NK-92 (cell line): ENCODE measurements around the gene FXR2.

Source experiments
- DNase-seq: peaks from one replicate; lab custom pipeline; 2025; ENCODE audit not compliant: unreplicated experiment; lab: John Stamatoyannopoulos, UW

Gene FXR2

DNA sequence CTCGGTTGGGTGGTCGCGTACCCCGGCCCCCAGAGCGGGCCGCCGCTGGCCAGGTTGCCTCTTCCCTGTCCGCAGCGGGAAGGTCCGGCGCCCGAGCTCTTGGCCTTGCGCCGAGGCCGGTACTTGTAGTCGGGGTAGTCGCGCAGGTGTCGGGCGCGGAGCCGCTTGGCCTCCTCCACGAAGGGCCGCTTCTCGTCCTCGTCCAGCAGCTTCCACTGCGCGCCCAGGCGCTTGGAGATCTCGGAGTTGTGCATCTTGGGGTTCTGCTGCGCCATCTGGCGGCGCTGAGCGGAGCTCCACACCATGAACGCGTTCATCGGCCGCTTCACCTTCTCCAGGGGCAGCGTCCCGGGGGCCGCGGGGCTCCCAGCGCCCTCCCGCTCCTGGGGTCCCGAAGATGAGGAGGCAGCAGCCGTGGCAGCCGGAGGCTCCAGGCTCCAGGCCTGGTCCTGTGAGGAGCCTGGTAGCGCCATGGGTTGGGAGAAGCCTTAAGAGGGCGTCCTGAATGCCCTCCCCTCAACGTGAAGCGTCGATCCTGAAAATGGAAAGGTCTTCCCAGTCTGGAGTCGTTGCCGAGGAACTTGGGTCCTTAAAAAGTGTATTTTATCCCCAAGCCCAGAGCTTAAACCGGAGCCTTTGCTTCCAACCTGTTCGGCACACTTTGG lies 25.4 kb downstream of the FXR2 start:
- no peak for DNase-seq

DNA sequence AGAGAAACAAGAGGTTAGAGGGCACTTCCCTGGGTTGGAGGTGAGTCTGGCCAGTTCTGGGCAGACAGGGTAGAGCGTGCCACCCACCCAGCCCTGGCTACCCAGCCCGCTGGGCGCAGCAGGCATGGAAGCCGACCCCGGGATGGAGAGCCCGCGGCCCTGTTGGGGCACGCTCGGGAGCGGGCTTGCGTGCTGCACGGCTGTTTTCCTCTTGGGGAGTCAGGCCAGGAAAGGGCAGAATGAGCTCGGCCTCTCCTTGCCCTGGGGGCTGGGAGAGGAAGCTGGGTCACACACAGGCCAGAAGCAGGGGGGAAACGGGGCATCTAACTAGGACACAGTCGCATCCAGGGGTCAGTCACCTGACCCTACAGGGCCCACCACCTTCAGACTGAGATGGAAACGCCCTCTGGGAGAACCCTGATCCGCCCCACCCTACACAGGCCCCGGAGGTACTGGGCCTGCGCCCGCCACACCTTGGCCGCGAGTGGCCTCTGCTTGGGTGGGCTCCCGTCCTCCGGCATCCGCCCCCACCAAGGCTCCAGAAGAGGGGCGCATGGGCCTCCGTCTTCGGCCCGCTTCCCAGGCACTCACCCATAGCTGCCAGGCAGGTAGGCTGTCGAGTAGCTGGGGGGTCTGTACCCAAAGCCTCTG lies 26.0 kb downstream of the FXR2 start:
- DNase-seq: no peak

DNA sequence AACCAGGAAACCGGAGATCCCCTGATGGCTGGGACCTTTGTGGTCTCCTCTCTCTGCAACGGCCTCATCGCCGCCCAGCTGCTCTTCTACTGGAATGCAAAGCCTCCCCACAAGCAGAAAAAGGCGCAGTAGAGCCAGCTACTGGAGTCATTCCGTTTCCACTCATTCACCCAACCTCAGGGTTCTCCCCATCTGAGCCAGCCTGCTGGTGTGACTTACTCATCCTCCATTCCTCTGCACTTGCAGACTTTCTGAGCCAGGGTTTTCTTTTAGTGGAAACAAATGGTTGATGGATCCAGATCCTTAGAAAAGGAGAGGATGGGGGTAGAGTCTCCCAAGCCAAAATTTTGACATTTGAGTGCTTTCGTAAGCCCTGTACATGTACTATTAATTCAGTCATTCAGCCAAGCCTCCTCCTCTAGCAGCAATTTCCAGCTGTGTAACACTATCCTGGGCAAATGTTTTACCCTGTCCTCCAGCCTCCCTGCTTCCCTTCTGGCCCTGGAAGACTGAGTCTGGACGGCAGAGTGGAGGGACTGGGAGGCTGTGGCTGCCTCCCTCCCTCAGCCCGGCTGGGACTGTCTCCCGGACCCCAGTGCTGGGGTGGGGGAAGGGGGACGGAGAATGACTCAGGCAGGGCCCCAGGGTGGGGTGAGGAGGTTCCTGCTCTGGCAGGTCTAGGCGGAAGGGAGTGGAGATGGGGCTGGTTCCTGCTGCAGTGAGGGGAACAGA lies 27.1 kb downstream of the FXR2 start:
- DNase-seq: no peak

DNA sequence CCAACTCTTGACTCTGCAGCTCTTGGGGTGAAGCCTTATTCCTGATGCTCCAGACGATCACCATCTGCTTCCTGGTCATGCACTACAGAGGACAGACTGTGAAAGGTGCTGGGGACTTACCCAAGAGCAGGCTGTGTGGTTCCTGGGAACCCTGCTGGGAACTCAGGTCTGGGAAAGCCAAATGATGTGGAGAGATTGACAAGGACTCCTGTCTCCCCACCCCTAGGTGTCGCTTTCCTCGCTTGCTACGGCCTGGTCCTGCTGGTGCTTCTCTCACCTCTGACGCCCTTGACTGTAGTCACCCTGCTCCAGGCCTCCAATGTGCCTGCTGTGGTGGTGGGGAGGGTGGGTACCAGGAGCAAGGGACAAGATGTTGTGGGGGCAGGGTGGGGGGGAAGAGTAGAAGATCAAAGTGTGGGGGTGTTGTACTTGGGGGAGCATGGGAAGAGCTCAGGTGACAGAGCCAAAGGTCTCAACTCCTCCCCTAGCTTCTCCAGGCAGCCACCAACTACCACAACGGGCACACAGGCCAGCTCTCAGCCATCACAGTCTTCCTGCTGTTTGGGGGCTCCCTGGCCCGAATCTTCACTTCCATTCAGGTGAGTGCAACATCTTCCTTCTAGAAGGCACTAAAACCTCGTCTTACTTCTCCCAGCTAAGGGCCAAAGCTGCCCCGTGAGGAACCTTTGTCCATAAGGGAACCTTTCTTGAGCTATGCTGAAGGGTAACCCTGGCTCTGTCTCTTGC lies 27.9 kb downstream of the FXR2 start:
- DNase-seq: no peak

DNA sequence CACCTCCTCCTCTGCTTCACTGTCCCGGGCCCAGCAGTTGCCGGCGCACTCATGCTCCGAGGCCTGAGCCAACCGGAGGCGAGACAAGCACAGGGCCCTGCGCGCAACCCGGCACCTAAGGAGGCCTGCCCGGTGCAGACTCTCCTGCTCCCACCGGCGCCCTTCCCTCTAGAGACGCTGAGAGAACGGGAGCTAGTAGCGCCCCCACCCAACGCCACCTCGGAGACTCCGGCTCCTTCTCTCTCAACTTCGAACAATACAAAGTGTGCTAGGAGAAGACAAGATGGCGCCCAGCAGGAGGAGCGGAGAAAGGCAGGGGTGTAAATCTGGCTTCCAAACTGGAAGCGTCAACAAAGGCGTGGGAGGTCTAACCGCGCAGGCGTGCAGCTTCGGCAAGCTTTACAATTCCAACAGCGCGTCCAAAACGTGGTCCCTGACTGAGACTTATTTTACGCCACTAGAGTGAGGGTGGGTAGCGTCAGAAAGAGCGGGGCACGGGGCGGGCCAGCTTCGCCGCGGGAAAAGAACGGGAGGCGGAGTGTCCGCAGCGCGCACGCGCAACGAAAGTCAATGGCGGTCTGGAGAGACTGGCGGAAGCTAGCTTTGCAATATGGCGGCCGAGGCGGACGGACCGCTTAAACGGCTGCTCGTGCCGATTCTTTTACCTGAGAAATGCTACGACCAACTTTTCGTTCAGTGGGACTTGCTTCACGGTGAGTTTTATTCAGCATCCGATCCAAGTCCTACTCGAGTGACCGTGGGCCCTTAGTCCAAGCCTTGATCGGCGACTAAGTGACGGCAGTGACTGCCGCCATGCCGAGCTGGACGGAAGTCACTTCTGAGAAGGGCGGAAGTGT lies 31.2 kb downstream of the FXR2 start, which contains the start of gene MPDU1:
MPDU1 (plus strand) TSS at position 600 of the 857 bp plus-strand sequence; CDS start at position 611, 11 bp downstream.
- peak; percentile 36 for DNase-seq

DNA sequence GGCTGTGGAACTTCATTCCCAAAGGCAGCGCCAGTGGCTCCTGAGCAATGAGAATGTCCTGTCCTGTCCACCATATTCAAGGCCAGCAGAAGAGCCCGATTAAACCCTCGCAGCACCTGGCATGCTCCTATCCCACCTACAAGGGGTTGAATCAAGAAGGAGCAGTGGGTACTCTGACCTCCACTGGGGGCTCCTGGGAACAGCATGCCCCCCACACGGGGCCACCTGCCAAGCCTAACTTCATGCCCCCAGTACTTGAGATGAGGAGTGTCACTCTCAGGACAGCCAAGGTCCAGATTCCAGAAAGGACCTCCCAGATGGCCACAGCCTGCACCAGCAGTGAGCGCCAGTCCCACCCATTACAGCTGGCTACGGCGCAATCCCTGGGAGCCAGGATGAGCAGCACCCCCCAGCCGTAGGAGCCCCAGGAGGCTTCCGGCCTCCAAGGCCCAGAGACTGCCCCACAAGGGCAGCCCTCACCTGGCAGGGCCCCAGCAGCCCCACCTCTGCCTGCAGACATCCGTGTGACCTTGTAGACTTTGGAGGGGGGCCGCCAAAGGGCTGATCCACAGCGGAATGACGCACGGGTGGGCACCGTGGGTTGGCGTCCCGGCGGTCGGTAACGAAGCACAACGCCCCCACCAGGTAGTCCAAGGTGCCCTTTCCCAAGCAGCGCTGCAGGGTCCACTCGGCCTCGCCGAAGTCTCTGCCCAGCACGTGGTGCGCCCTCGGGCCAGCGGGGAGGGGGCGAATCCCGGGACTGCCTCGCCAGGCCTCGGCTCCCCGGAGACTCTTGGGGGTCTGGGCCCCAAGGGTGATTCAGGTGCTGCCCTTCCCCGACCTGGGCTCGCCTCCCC lies 32.1 kb downstream of the FXR2 start:
- no peak for DNase-seq

DNA sequence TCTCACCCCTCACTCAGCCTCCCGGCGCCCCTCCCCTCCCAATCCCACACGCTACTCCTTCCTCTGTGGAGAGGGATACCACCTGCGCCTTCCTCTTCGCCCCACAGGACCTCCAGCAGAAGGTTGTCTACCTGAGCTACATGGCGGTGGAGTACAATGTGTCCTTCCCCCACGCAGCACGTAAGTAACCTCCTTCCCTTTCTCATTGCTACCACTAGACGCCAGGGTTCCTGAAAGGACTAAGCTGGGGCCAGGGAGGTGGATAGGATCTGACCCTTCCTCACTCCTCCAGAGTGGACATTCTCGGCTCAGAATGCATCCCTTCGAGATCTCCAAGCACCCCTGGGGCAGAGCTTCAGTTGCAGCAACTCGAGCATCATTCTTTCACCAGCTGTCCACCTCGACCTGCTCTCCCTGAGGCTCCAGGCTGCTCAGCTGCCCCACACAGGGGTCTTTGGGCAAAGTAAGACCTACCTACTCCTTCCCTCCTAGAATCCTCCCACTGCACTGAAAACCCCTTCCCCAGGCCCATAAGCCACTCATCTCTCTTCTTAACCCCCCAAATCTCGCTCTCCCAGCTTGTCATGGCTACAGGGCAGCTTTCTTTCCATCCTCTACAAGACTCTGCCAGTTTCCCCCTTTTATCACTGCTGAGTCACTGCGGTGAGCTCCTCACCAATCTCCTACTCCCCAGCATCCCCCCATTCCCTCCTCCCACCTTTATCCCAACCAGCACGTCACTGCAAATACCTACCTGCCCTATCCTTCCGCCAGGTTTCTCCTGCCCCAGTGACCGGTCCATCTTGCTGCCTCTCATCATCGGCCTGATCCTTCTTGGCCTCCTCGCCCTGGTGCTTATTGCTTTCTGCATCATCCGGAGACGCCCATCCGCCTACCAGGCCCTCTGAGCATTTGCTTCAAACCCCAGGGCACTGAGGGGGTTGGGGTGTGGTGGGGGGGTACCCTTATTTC lies 33.8 kb downstream of the FXR2 start:
- no peak for DNase-seq

DNA sequence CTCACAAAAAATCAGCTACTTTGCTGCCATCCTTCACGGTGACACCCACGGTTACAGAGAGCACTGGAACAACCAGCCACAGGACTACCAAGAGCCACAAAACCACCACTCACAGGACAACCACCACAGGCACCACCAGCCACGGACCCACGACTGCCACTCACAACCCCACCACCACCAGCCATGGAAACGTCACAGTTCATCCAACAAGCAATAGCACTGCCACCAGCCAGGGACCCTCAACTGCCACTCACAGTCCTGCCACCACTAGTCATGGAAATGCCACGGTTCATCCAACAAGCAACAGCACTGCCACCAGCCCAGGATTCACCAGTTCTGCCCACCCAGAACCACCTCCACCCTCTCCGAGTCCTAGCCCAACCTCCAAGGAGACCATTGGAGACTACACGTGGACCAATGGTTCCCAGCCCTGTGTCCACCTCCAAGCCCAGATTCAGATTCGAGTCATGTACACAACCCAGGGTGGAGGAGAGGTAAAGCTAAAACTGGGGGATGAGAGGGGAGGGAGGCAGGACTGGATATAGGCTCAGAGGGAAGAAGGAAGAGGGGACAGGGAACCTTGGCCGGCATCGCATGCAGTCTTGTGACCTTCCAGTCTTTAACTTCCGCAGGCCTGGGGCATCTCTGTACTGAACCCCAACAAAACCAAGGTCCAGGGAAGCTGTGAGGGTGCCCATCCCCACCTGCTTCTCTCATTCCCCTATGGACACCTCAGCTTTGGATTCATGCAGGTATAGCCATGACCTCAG lies 34.7 kb downstream of the FXR2 start:
- no peak for DNase-seq

DNA sequence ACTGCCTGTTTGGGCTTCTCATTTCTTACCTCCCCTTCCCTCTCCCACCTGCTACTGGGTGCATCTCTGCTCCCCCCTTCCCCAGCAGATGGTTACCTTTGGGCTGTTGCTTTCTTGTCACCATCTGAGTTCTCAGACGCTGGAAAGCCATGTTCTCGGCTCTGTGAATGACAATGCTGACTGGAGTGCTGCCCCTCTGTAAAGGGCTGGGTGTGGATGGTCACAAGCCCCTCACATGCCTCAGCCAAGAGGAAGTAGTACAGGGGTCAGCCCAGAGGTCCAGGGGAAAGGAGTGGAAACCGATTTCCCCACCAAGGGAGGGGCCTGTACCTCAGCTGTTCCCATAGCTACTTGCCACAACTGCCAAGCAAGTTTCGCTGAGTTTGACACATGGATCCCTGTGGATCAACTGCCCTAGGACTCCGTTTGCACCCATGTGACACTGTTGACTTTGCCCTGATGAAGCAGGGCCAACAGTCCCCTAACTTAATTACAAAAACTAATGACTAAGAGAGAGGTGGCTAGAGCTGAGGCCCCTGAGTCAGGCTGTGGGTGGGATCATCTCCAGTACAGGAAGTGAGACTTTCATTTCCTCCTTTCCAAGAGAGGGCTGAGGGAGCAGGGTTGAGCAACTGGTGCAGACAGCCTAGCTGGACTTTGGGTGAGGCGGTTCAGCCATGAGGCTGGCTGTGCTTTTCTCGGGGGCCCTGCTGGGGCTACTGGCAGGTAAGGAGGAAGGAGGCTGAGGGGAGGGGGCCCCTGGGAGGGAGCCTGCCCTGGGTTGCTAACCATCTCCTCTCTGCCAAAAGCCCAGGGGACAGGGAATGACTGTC lies 35.5 kb downstream of the FXR2 start, which contains the start of gene CD68:
CD68 (plus strand) TSS at position 638 of the 833 bp plus-strand sequence; CDS start at position 678, 40 bp downstream.
- no peak for DNase-seq

DNA sequence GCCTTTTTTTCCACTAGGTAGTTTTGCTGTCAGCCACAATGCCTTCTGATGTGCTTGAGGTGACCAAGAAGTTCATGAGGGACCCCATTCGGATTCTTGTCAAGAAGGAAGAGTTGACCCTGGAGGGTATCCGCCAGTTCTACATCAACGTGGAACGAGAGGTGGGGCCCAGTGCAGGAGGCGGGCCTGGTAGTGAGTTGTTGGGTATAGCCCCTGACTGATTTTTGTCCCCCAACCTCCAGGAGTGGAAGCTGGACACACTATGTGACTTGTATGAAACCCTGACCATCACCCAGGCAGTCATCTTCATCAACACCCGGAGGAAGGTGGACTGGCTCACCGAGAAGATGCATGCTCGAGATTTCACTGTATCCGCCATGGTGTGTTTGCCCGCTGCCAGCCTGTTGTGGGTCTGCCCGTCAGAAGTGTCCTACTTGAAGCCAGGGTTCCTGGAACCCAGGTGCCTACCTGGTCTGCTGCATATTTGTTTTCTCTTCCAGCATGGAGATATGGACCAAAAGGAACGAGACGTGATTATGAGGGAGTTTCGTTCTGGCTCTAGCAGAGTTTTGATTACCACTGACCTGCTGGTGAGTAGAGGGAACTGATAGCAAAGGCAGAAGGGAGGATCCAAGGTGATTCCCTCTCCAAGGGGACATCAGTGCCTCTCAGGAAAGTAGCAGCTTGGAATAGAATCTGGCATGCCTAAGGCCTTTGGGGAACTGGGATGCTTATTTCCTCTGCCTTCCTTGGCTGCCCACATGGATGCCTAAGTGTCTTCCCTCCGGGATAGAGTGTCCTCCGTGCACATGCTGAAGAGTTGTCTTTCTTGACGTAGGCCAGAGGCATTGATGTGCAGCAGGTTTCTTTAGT lies 37.1 kb downstream of the FXR2 start:
- DNase-seq: no peak

DNA sequence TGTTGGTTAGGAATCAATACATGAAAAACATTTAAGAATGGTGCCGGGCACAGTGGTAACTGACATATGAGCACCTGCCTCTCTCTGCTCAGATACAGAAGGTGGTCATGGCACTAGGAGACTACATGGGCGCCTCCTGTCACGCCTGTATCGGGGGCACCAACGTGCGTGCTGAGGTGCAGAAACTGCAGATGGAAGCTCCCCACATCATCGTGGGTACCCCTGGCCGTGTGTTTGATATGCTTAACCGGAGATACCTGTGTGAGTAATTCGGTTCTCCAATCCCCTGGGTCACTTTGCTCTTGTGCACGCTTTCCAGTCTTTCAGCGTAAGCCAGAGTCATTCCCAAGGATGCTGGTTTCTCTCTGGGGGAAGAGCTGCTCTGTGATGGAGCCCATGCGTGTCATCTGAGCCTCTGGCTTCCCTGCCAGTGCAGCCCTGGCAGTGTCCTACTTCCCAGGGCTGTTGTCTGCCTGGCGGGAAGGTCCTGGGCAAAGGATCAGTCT lies 38.2 kb downstream of the FXR2 start:
- DNase-seq: no peak

DNA sequence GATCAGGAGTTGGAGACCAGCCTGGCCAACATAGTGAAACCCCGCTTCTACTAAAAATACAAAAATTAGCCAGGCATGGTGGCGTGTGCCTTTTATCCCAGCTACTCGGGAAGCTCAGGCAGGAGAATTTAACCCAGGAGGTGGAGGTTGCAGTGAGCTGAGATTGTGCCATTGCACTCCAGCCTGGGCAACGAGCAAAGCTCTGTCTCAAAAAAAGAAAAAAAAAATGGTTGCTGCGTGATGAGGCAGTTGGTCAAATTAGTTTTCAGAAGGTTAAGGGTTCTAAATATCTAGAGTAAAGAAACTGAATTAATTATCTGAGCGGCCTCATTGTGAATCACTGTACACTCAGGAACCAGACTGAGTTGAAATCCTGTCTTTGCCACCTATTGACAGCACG lies 38.7 kb downstream of the FXR2 start:
- no peak for DNase-seq

DNA sequence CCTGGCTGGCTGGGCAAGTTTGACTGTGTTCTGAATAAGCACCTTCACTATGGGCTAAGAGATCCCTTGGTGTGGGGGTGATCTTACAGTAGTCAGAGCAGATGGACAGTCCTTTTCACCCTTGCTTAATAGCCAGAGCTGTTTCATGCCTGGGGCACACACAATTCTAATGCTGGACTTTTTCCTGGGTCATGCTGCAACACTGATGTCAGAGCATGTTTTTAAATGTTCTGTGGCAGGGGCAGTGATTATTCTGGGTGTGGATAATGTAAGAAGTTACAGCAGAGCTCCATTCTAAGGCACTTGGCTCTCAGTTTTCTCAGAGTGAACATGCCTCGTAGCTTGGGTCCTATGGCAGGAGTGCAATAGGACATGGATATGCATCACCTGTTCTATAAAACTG lies 39.2 kb downstream of the FXR2 start:
- no peak for DNase-seq

DNA sequence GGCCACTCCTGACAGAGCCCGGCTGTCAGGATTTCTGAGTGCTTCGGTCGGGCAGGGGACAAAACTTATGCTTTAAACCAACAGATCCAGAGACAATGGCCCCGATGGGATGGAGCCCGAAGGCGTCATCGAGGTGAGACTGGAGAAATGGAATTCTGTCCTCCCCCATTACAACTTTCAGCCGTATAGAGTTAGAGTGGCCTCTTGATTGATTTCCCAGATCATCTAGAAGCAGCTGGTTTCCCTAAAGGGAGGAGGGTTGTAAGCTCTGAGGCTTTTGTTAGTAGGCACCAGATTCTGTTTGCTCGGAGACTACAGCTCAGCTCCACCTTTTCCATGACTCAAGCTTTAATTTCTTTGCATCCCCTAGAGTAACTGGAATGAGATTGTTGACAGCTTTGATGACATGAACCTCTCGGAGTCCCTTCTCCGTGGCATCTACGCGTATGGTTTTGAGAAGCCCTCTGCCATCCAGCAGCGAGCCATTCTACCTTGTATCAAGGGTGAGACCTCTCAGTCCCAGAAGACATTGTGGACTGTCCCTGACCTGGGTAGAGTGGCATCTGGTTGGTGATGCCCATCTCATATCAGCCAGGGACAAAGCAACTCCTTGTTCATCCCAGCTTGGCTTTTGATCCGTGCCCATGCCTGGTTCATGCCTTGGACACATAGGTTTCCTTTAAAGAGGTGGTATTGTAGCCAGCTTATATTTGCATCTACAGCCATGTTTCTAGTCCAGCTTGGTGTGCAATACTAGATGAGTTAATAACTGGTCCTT lies 40.3 kb downstream of the FXR2 start:
- no peak for DNase-seq
